HG03064 (cell line): ENCODE data around the gene ECSIT.
"Not testable (repeated sequence)": the region's sequence is repeated elsewhere in the genome, so short reads cannot be mapped to it uniquely, and the experiment has no call there.

Experiments
- ATAC-seq: cut with Tn5 transposase; IDR thresholded peaks from one replicate; pipeline ENCODE4 v1.9.1; 2021; ENCODE audit warnings: low read depth; ENCODE audit not compliant: unreplicated experiment

The ECSIT gene

GRCh38 chr19:11479898-11480714 is 48.8 kb downstream of the ECSIT start:
- no peak for ATAC-seq

- no peak for ATAC-seq
Measured at GRCh38 chr19:11479090-11479897, 49.6 kb downstream of the ECSIT start.

- no peak for ATAC-seq
Measured at GRCh38 chr19:11478167-11479089, 50.5 kb downstream of the ECSIT start.

GRCh38 chr19:11475861-11476260 is 53.1 kb downstream of the ECSIT start:
- no peak for ATAC-seq

GRCh38 chr19:11475343-11475742 is 53.6 kb downstream of the ECSIT start:
- ATAC-seq: not testable (repeated sequence)

- no peak for ATAC-seq
Measured at GRCh38 chr19:11473725-11474124, 55.2 kb downstream of the ECSIT start.

GRCh38 chr19:11468266-11468845 is 60.6 kb downstream of the ECSIT start:
- ATAC-seq: not testable (repeated sequence)

- no peak for ATAC-seq
Measured at GRCh38 chr19:11465600-11465999, 63.3 kb downstream of the ECSIT start.

- no peak for ATAC-seq
Measured at GRCh38 chr19:11464333-11465265, 64.3 kb downstream of the ECSIT start.

- ATAC-seq: no peak
Measured at GRCh38 chr19:11463391-11463790, 65.5 kb downstream of the ECSIT start.

- no peak for ATAC-seq
Measured at GRCh38 chr19:11461453-11461852, 67.5 kb downstream of the ECSIT start.

GRCh38 chr19:11460207-11460606 is 68.7 kb downstream of the ECSIT start:
- ATAC-seq: no peak

- not testable (repeated sequence) for ATAC-seq
Measured at GRCh38 chr19:11458912-11459311, 70.0 kb downstream of the ECSIT start.

- ATAC-seq: no peak
Measured at GRCh38 chr19:11458236-11458900, 70.6 kb downstream of the ECSIT start.

- no peak for ATAC-seq
Measured at GRCh38 chr19:11457831-11458230, 71.1 kb downstream of the ECSIT start.

- ATAC-seq: no peak
Measured at GRCh38 chr19:11457115-11457514, 71.8 kb downstream of the ECSIT start.

- ATAC-seq: no peak
Measured at GRCh38 chr19:11456659-11457058, 72.3 kb downstream of the ECSIT start.
